22Rv1 (cell line): Measurements from ENCODE around the gene KCNT2.
A peak's percentile ranks its signal among the peaks of the same experiment; 100 is the strongest.

Experiments used
- CTCF ChIP-seq: fragments of 450-650 bp; IDR thresholded peaks from 2 replicates; pipeline ENCODE4 v1.5.1; 2017; ENCODE audit warnings: mild to moderate bottlenecking
- ZFX ChIP-seq: fragments of 450-650 bp; IDR thresholded peaks from 2 replicates; pipeline ENCODE4 v1.6.1; 2017; ENCODE audit warnings: antibody characterized with exemption, borderline replicate concordance

GRCh38 chr1:196355206-196355786 lies 252.9 kb downstream of the KCNT2 start:
- TF ChIP-seq CTCF (peak; percentile 82), ZFX (no peak)
